Retinal pigment epithelial cell (primary cell): ENCODE data around the gene RPP30.
"Not testable (repeated sequence)": the region's sequence is repeated elsewhere in the genome, so short reads cannot be mapped to it uniquely, and the experiment has no call there.

Experiments
- DNase-seq: peaks from one replicate; pipeline ENCODE4 v3.0.0-alpha.2; 2010; ENCODE audit warnings: low read depth
- H3K4me3 ChIP-seq: 2 replicates; pipeline ENCODE4 v1.5.1; 2011; ENCODE audit warnings: mild to moderate bottlenecking, low read length, control low read depth, moderate library complexity
- CTCF ChIP-seq: conservative IDR thresholded peaks from 2 replicates; pipeline ENCODE4 v1.5.1; 2011; ENCODE audit warnings: low read depth, low read length, control low read depth, inconsistent platforms

Gene RPP30

GRCh38 chr10:90930971-90931871, 59.4 kb downstream of the RPP30 start:
- H3K4me3 ChIP-seq, result peak overlapping the region; percentile 18
- TF ChIP-seq CTCF, result no peak
- DNase-seq, result peak; percentile 96

DNA sequence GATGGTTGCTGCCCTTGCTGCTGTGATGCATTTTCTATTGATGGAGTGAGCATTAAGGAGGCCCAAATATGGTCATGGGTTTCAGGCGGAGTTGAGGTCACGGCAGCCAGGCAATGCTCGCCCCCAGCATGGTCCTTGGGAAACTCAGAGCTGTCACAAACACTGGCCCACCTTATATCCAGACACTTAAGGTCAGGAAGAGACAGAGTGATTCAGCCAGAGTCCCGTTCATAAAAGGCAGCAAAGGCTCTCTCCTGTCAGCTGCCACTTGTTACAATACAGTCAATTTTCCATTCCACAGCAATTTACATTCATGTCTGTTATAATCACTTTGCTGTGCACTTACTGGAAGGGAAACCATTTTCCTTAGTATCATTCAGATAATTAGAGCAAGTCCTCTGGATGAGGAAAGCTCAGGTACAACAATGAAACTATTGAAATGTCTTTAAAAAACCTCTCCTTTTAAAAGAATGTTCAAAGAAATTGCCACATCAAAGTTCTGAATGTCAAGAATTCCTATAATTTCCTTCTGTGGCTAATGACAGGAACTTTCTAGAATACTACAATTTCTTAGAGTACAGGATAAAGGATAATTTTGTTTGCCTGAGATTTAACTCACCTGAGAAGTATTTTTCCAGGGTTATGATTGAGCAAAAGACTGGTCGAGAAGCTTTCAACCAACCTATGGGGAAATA, 64.0 kb downstream of the RPP30 start:
- TF ChIP-seq CTCF, result no peak
- peak; percentile 20 for DNase-seq
- H3K4me3 ChIP-seq, result no peak overlapping the region

GRCh38 chr10:90936276-90936659, 64.5 kb downstream of the RPP30 start:
- DNase-seq, result no peak
- no peak for TF ChIP-seq CTCF
- H3K4me3 ChIP-seq, result no peak overlapping the region

DNA sequence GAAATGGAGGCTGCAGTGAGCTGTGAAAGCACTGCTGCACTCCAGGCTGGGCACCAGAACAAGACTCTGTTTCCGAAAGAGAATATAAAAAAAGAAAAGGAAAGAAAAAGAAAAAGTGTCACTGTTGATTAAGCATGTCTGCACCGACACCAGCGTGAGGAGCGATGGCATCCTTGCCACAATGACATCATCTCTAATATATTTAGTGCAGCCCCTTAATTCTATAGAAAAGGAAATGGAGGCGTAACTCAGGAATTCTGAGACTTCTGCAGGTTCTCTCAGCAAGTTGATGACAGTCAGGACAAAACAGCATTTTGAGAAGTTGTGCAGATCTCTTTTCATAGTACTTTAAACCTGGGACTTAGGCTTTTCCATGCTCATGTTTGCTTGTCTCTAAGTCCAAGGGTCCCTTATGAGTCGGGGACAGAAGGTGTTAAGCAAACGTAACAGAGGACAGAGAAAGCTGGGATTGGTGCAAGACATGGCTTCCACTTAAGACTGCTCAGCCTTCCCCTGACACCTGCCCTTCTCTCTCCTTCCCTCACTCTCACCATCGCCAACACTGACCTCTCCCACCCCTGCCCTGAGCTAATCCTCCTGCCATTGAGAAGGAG, 66.0 kb downstream of the RPP30 start:
- no peak for DNase-seq
- no peak for TF ChIP-seq CTCF
- no peak overlapping the region for H3K4me3 ChIP-seq

DNA sequence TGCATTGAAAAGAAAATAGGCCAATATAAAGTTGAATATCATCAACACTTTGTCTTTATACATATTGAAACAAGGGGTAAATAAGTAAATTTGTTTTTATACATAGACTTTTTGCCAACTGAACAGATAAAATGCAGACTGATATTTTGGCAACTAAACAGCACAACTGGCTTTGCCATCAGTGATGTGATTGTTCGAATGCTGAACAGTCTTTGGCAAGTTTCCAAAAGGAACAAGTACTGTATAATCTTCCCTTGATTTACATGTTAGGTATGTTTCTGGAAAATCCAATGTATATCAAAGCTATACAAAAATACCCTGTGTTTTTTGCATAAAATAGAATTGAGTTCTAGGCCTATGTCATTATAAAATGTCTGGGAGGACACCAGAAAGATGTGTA, 67.3 kb downstream of the RPP30 start:
- no peak for DNase-seq
- TF ChIP-seq CTCF, result no peak
- no peak overlapping the region for H3K4me3 ChIP-seq

DNA sequence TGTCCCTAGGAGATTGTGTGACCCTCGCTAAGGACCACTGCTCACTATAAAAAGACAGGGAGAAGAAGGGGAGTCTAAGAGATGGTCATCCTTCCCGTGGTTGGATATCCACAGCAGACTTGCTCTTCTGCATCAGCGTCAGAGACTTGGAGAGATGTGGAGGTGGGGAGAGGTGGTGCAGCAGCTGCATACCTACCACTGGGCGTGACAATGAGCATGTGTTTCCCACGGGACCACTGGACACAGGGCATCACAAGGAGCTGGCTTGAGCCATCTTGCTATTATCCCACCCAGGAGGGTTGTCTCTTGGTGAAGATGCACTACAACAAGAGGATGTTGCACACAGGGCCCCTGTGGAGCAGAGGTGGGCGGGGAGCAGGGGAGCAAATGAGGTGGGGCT, 67.9 kb downstream of the RPP30 start:
- no peak for DNase-seq
- TF ChIP-seq CTCF, result no peak
- H3K4me3 ChIP-seq, result no peak overlapping the region

DNA sequence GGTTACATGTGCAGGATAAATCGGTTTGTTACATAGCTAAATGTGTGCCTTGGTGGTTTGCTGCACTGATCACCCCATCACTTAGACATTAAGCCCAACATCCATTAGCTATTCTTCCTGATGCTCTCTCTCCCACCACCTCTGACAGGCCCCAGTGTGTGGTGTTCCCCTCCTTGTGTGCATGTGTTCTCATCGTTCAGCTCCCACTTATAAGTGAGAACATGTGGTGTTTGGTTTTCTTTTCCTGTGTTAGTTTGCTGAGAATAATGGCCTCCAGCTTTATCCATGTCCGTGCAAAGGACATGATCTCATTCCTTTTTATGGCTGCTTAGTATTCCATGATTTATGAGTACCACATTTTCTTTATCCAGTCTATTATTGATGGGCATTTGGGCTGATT, 71.2 kb downstream of the RPP30 start:
- not testable (repeated sequence) for H3K4me3 ChIP-seq

More for the DNA sequence above, 71.2 kb downstream of the RPP30 start:
- DNase-seq, result not testable (repeated sequence)
